NCI-H748 (cell line): ENCODE measurements around the gene PRPH2.
"Not testable (repeated sequence)": the region's sequence is repeated elsewhere in the genome, so short reads cannot be mapped to it uniquely, and the experiment has no call there.

ENCODE experiments used
- DNase-seq: peaks from one replicate; lab custom pipeline; 2025; ENCODE audit not compliant: unreplicated experiment; lab: John Stamatoyannopoulos, UW

The PRPH2 gene

DNA sequence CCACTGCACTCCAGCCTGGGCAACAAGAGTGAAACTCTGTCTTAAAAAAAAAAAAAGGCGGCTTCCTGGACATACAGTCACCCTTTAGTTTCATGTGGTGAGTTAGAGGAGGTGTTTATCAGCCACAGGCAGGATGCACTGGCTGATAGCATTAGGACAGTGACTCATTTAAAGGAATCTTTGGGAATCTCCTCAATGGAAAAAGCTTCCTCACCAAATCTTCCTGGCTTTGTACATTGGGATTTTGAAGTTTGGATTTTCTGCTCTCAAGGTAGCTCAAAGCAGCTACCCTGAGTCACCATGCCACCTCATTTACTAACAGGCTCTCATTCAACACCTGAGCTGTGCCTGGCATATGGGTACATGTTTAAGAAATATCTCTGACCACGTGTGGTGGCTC lies 20.2 kb downstream of the PRPH2 start:
- no peak for DNase-seq

DNA sequence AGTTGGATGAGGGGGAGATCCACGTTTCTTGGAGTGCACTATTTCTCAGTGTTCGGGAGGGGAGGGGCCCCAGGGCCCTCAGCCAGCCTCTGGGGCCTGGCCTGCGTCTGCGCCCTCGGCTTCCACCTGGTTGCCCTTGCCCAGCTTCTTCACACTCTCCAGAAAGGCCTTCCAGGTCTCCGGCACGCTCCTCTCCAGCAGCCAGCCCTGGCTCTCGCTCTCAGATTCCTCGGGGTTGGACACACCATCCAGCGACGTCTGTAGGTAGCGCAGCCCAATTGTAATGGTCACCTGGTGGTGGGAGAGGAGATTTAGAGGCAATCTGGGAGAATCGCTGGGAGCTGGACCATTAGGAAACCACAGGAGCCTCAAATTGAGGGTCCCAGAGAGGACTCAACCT lies 24.2 kb downstream of the PRPH2 start:
- DNase-seq: no peak

DNA sequence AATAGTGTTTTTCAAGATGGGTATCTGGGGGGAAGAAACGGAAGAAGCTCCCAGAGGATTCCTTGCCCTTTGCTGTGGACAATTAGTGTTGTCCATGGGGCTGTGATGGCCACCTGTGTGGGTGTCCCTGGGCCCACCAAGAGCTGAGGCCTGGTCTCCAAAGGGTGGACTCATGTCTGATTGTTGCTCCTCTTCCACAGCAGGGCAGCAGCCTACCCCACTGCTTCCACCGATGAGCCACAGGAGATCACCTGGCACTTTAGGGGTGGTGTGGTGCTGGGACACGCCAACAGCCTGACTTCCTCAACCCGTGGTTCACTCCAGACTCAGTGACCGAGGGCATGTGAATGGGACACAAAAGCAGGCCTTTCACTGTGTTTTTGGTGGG lies 25.1 kb downstream of the PRPH2 start:
- DNase-seq: no peak

DNA sequence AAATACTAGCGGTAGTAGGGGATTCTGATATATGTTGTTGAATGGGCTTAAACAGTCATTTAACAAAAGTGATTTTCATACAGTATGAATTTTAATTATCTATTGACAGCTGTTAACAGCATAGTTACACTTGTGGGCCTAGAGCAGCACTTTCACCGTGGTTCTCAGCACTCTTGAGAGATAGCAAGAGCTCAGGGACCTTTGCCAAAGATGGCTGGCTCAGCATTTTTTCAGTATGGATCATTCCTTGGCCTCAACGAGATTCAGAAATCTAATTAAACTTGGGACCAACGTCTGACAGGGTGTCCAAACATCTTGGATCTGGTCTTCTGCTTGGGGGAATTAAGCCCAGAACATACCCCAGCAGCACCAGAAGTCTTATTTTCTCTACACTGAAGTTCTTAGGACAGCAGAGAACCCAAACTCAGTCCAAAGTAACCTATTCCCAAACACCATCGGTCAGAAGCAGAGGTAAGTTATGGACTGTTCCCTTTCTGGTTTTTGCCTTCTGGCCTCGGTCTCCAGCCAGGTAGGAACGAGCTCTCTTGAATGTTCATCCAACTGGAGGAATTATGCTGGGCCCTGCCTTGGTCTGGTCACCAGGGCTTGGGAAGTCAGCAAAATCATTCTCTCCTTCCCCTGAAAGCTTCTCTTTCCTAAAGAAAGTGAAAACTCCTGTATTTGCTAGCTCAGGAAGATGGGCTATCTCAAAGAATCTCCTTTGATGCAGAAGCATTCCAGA lies 25.7 kb downstream of the PRPH2 start:
- DNase-seq: no peak

DNA sequence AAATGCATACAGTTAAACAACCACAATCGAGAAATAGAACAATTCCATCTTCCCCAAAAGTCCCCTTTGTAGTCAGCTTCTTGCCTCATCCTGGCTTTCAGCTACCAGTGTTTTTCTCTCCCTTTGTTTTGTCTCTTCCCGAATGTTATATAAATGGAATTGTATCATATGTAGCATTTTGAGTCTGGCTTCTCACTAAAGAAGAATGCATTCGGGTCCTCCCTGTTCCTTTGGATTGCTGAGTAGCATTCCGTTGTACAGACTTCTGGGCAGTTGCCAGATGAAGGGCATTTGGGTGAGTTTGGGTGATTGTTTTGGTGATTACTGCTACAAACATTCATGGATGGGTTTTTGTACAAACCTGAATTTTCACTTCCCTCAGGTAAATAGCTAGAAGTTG lies 27.8 kb downstream of the PRPH2 start:
- no peak for DNase-seq

DNA sequence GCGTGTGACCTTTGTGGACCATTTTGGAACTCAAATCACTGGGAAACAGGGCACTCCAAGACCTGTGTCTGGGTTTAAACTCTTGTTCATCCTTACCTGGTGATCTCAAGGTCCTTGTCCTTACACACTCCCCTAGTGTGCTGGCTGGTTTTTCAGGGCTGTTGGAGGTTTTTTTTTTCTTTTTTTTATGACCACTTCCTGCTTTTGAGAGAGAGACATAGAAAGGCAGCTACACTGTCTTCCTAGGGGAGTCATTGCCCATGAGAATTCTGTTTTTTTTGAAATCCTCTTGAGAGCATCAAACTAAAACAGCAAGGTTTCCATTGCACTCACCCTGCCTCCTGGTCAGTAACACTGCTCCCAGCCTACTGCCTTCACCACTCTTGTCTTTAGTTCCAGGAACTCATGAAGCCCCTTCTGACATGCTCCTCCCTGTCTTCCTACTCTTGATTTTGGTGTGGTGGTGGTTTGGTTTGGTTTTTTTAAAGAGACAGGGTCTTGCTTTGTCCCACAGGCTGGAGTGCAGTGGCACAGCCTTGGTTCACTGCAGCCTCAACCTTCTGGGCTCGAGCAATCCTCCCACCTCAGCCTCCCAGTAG lies 28.6 kb downstream of the PRPH2 start:
- no peak for DNase-seq

DNA sequence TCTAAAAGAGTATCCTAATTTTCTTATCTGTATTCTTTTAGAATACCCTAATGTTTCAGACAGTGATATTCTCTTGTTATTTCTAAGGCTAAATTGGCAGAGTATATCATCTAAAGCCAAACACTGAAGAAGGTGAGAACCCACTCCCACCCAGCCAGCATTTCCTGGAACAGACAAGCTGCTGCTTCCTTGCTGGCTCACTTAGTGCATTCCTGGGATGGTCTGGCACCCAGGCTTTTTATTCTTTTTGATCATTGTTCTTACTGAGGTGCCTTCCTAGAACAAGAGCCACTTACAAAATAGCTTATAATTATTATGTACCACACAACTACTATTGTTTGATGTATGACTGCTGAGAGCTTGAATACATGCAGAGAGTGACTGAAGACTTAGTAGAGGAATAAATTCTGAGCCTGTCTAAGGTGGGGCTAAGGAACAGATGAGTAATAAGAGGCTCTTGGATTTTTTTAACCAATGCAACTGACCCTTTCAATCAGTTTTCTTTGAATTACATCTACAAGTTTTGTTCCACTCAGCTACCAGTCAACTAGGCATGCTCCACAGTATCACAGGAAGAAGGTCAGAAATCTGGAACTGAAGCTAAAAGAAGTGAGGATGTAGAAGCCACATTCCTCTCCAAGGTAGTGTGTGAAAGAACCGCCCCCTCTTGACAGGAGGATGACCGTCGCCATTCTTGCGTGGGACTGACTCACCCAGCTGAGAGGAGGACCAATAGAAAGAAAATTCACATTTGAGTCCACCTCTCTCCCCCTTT lies 30.1 kb downstream of the PRPH2 start:
- no peak for DNase-seq

DNA sequence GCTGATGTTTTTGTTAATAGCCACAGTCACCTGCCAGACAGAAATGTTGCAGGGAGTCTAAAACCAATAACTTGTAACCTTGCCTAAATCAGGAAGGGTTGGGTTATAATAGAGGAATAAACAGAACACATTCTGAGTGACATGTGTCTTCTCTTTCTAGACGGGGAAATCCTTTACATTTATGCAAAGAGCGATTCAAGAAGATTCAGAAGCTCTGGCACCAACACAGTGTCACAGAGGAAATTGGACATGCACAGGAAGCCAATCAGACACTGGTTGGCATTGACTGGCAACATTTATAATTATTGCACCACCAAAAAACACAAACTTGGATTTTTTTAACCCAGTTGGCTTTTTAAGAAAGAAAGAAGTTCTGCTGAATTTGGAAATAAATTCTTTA lies 31.5 kb downstream of the PRPH2 start:
- no peak for DNase-seq

DNA sequence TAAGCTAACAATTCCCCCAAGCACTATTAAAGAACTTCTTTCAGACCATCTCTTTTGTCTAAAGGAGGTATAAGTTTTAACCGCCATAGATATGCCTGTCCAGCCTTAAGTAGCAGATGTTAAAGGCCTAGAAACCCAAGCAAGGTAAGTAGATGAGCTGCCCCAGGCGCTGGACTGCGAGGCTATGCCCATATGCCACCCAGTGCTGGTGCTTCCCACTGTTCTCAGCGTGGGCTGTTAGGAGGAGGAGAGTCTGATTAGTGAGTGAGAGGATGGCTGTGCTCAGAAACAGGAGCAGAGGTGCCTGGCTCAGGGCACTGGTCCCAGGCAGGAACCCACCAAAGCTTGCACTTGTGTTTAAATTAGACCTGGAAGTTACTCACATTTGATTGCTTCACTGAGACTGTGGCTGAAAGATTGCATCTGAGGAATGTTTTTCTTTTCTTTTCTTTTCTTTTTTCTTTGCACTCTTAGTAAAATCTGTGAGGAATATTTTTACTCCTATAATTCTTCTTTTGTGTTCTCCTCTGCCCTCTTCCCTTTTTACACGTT lies 32.2 kb downstream of the PRPH2 start:
- DNase-seq: no peak

DNA sequence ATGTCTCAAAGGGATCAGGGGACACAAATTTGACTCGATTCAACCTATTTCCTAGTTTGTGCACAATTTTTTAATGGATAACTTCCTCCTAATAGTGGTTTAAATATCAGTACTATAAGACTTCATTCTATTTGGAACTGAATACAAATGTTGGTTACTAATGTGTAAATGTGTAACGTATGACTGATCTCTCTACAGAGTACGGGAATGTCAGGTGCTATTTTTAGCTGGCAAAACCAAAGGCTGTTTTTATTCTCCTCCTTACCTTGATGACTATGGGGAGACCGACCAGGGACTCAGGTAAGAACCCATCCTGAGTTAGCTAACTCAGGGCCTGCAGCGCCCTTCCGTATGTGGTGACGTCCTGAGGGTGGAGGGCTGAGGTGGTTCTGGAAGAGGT lies 33.0 kb downstream of the PRPH2 start:
- DNase-seq: no peak

DNA sequence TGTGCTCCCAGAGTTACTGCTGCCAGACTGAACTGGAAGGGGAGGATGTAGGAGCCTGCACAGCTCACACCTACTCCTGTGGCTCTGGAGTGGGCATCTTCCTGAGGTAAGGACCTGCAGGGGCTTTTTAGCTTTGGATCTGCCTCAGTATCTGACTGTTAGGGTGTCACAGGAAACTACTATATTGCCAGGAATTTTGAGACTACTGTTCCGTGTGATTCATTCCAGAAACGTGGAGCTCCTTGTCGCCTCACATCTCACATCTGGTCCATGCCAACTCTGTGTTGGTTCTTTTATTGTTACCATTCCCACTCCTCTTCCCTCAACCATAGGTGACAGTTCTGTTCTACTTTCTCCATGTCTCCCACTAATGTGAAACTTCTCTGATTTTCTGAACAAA lies 34.1 kb downstream of the PRPH2 start:
- DNase-seq: no peak

DNA sequence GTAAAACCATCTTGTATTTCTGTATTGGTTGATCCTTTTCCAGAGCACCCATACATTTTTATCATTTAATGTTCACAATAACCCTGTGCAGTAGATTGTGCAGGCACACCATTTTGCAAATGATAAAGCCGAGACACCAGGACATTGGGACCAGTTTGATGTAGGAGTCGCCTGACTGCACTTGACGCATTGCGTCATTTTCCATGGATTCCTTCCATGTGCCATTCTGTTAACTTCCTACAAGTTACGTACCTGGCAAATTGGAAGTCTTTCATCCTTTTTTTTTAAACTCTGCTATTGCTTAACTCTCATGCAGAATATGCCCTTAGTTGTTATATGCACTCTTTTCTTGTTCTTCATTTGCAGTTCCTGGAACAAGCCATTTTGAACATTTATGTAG lies 43.0 kb downstream of the PRPH2 start:
- no peak for DNase-seq

DNA sequence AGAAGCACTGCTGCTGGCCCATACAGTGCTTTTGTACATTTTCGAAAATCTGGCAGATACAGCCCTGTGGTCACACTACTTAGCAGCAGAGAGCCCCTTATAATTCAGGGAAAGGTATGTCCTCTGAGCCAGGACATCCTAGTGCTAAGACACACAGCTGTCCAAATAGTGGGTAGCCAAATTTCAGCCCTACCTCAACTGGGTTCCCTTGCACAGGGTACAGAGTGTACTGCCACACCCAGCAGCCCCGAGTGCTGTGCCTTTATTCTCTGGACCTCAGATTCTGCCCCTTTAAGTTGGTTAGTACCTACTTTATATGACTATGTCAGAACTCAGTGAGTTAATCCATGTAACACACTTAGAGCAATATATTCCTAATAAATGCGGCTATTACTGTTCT lies 47.6 kb downstream of the PRPH2 start:
- no peak for DNase-seq

DNA sequence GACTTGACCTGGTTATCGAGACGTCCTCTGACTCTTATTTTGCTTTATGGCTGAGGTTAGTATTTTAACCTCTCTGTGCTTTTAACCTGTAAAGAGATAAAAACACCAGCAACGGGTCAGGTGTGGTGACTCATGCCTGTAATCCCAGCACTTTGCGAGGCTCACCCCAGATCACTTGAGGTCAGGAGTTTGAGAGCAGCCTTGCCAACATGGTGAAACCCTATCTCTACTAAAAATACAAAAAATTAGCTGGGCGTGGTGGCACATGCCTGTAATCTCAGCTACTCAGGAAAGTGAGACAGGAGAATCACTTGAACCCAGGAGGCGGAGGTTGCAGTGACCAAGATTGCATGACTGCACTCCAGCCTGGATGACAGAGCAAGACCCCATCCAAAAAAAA lies 48.0 kb downstream of the PRPH2 start:
- not testable (repeated sequence) for DNase-seq

DNA sequence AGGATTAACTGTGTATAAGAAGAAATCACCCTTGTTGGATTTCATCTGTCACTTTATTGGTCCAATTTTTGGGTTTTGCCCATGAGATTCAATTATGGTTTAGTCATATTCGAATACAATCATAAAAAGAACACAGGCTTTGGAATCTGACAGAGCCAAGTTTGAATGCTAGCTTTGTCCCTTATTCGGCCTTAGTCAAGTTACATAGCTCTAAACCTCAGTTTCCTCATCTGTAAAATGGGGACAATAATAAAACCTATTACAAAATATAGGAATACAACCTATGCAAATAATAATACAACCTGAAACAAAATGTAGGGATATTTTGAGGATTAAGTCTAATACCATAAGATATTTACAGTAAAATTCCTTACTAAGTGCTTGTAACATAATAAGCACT lies 57.7 kb downstream of the PRPH2 start:
- no peak for DNase-seq

DNA sequence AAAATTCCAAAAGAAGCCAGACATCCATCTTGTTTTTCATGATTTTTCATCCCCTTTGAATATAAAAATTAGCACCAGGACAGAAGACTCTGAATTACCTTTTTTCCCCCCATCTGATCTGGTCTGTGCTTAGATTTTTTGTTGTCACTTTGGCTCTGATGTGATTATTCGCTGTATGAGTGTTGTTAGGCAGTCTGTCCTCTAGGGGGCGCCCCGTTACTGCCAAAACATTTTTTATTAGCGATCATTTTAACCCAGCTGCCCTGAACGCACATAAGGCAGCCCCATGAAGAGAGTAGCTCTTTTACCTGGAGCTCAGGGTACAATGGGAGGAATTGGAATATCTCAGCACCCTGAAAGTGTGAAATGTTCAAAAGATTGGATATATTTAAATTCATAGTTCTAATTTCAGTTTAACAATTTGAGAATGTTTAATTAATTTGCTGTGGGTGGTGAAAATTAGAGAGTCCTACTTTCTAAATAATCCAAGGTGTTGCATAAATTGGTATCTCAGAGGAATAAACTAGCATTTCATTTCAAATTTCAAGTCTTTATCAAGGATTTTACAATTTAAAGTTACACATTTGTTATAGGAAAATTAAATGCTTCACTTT lies 60.8 kb downstream of the PRPH2 start:
- DNase-seq: peak; percentile 75

DNA sequence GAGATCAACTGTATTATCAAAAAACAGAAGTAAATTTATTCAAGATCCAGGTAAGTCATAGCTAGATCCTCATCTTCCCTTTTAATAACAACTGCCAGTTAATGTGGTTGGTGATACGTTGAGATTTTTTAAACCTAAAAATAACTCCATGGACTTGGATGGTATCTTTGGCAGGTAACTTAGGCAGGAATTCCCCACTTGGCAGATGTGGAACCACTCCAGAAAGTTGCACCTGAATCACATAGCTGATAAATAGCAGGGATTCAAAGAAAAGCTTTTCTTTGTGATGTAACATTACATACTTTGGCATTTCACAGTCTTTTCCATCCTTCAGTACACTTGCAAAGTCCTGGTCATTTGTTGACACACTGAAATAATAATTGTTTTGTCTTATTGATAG lies 62.6 kb downstream of the PRPH2 start:
- DNase-seq: no peak

DNA sequence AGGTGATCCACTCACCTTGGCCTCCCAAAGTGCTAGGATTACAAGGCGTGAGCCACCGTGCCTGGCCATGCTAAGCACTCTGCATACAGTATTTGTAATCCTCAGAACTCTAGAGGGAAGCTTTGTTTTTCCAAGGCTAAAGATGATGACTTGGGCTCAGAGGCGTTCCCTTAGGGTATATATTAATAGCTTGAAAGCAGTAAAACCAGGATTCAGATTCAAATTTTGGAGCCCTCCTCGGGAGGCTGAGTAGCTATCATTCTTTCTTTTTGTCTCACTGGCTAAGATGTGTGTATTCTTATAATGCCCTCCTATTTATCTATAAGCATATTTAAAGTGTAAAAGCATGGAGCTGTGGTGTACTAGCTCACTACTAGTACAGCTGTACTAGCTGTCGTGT lies 68.5 kb downstream of the PRPH2 start:
- DNase-seq: no peak

DNA sequence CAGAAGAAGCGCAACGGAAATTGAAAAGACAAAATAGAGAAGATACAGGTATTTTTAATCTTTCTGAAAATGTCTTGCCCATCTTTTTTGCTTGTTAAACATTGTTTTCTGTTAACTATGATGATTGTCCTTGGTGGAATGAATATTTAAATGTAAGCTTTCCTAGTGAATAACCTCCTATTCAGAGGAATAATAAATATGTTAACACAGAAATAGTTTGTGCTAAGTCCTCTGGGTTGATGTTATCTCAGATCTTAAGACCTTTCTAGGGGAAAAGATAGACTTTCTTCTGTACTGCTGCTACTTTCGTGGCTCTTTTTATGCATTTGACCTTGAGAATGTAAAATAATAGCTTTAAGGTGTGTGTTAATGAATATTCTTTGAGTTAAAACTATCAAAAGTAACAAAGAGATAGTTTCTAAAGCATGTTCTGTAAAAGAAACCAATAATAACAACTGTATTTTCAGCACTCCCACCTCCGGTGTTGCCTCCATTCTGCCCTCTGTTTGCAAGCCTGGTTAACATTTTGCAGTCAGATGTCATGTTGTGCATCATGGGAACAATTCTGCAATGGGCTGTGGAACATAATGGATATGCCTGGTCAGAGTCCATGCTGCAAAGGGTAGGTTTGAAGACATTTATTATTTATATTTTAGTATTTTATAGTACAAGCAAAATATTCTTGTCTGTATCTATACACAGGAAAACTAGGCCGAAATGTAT lies 70.2 kb downstream of the PRPH2 start:
- no peak for DNase-seq
